Type B pancreatic cell (in vitro differentiated cells): Measurements from ENCODE around the gene BTN3A1. TPM values are rescaled to one million over a fixed set of nuclear protein-coding genes. Genes with fewer than 3 reads are reported as not detected.

Experiments
- DNase-seq: peaks from one replicate; pipeline ENCODE4 v3.0.0; 2021; ENCODE audit warnings: mixed read lengths; ENCODE audit not compliant: unreplicated experiment; ENCODE audit errors: extremely low spot score
- H3K27ac Mint-ChIP-seq: 2 replicates; pipeline ENCODE4 v1.8.0; 2021; ENCODE audit warnings: mild to moderate bottlenecking, mixed read lengths
- H3K27me3 Mint-ChIP-seq: 2 replicates; pipeline ENCODE4 v1.8.0; 2021; ENCODE audit warnings: mixed read lengths
- H3K36me3 Mint-ChIP-seq: 2 replicates; pipeline ENCODE4 v1.8.0; 2021; ENCODE audit warnings: mixed read lengths
- H3K4me1 Mint-ChIP-seq: one replicate; pipeline ENCODE4 v1.8.0; 2021; ENCODE audit warnings: mixed read lengths; ENCODE audit not compliant: unreplicated experiment
- H3K4me3 Mint-ChIP-seq: 2 replicates; pipeline ENCODE4 v1.8.0; 2021; ENCODE audit warnings: mild to moderate bottlenecking, mixed read lengths
- H3K9me3 Mint-ChIP-seq: 2 replicates; pipeline ENCODE4 v1.8.0; 2021; ENCODE audit warnings: mixed read lengths
- CTCF ChIP-seq: fragments of 200-600 bp; sonication (generic); conservative IDR thresholded peaks from 2 replicates; pipeline ENCODE4 v1.5.0; 2021; ENCODE audit warnings: antibody characterized with exemption, mild to moderate bottlenecking
- total RNA-seq: library from RNA; stranded (reverse); gene quantifications from 2 replicates; pipeline ENCODE4 v1.2.1, GENCODE V29; 2021; ENCODE audit warnings: low replicate concordance

Gene BTN3A1
- total RNA-seq, 1 donor from 2014 or later: 19.6 TPM

DNA sequence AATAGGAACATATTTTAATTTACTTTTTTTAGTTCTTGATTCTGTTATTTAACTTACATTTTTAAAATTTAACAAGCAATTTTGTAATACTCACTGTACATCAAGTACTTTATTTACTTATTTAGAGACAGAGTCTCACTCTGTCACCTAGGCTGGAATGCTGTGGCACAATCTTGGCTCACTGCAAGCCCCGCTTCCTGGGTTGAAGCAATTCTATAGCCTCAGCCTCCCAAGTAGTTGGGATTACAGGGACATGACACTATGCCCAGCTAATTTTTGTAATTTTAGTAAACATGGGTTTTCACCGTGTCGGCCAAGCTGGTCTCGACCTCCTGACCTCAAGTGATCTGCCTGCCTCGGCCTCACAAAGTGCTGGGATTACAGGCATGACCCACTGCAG, 45.2 kb downstream of the BTN3A1 start:
- Mint-ChIP-seq H3K27ac (no peak overlapping the region), H3K4me1 (peaks cover 8% of the 10 kb centered on the region), H3K9me3 (no peaks in the 10 kb centered on the region), H3K36me3 (no peaks in the 10 kb centered on the region), H3K27me3 (peaks cover 11% of the 10 kb centered on the region), H3K4me3 (no peak overlapping the region)
- DNase-seq: no peak
- no peak for TF ChIP-seq CTCF

GRCh38 chr6:26450240-26450639, 48.2 kb downstream of the BTN3A1 start:
- no peak overlapping the region for H3K4me3 Mint-ChIP-seq
- no peak for TF ChIP-seq CTCF
- no peak for DNase-seq
- H3K27ac Mint-ChIP-seq: no peak overlapping the region
- no peaks in the 10 kb centered on the region for H3K4me1 Mint-ChIP-seq
- no peaks in the 10 kb centered on the region for H3K36me3 Mint-ChIP-seq
- H3K27me3 Mint-ChIP-seq: peaks cover 4% of the 10 kb centered on the region
- H3K9me3 Mint-ChIP-seq: no peaks in the 10 kb centered on the region

- no peak for TF ChIP-seq CTCF
These were observed 50.7 kb downstream of the BTN3A1 start for GRCh38 chr6:26452631-26453235.

DNA sequence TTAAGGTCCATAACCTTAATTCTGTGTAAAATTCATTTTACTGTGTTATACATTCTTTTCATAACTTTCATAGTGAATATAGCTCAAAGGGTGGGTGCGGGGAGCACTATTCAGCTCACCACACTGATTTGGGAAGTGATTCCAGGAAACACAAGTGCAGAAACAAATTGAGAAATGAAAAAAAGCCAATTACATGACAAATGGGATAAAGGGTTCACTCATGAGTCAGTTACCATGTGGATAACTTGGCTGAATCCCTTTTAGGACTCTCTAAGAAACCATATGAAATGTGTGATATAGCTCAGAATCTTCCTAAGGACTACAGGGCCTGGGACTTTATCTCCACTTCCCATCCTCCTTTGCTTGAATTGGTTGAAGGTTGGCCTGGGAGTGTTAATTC, 52.6 kb downstream of the BTN3A1 start:
- Mint-ChIP-seq H3K27ac (no peak overlapping the region), H3K4me3 (no peak overlapping the region), H3K9me3 (no peaks in the 10 kb centered on the region), H3K4me1 (peaks cover 15% of the 10 kb centered on the region), H3K36me3 (peaks cover 10% of the 10 kb centered on the region), H3K27me3 (peaks cover 4% of the 10 kb centered on the region)
- DNase-seq: no peak
- TF ChIP-seq CTCF: no peak

More at GRCh38 chr6:26452631-26453235, 50.7 kb downstream of the BTN3A1 start:
- Mint-ChIP-seq H3K36me3 (peaks cover under 1% of the 10 kb centered on the region), H3K27me3 (peaks cover 4% of the 10 kb centered on the region), H3K4me3 (no peak overlapping the region), H3K27ac (no peak overlapping the region), H3K9me3 (no peaks in the 10 kb centered on the region), H3K4me1 (peaks cover 6% of the 10 kb centered on the region)
- DNase-seq: no peak

- Mint-ChIP-seq H3K27me3 (peaks cover 4% of the 10 kb centered on the region), H3K9me3 (no peaks in the 10 kb centered on the region), H3K27ac (no peak overlapping the region), H3K36me3 (peaks cover 16% of the 10 kb centered on the region), H3K4me1 (peaks cover 22% of the 10 kb centered on the region), H3K4me3 (no peak overlapping the region)
- no peak for DNase-seq
- TF ChIP-seq CTCF: no peak
These were observed 53.4 kb downstream of the BTN3A1 start for GRCh38 chr6:26455357-26455970.
